Prostate gland (tissue), 2 donors: ENCODE results near the gene PRPF4. TPM values are rescaled to one million over a fixed set of nuclear protein-coding genes. Genes with fewer than 3 reads are reported as not detected.

ENCODE experiments used
- DNase-seq: peaks from one replicate; pipeline ENCODE4 v3.0.0-alpha.2; 2019; ENCODE audit warnings: low spot score
- H3K27ac ChIP-seq, 2 donors: fragments of 200-600 bp; sonication (generic); 2 replicates each; pipeline ENCODE4 v1.5.1; 2017 to 2019
- H3K27me3 ChIP-seq: fragments of 200-600 bp; sonication (generic); replicated peaks from 2 replicates; pipeline ENCODE4 v1.5.1; 2019; ENCODE audit not compliant: insufficient read depth
- H3K36me3 ChIP-seq, 2 donors: fragments of 200-600 bp; sonication (generic); 1 replicate in 1 of 2; 2 replicates in 1 of 2; pipeline versions ENCODE4 v1.5.1 to v1.8.1; 2017 to 2019
- H3K4me1 ChIP-seq: fragments of 200-600 bp; sonication (generic); replicated peaks from 2 replicates; pipeline ENCODE4 v1.5.1; 2019
- H3K4me3 ChIP-seq, 2 donors: fragments of 200-600 bp; sonication (generic); 2 replicates each; pipeline ENCODE4 v1.5.1; 2017 to 2019
- H3K9me3 ChIP-seq: fragments of 200-600 bp; sonication (generic); 2 replicates; pipeline ENCODE4 v1.5.1; 2017
- POLR2A ChIP-seq: fragments of 450-650 bp; IDR thresholded peaks from one replicate; pipeline ENCODE4 v1.6.1; 2016; ENCODE audit warnings: antibody characterized with exemption, mild to moderate bottlenecking
- POLR2AphosphoS5 ChIP-seq: sonication (generic); formaldehyde crosslinking; IDR thresholded peaks from one replicate; pipeline ENCODE4 v1.6.1; 2017; ENCODE audit warnings: antibody characterized with exemption
- WGBS: methylation state at CpG from one replicate; pipeline ENCODE4 v1.1.5; 2018; 5-methylcytosine and 5-hydroxymethylcytosine counted together
- intact Hi-C: fragments of 100-400 bp; cut with DNase I; formaldehyde crosslinking; loops from one replicate; pipeline ENCODE4 v1.14.2; 2022
- total RNA-seq, 2 donors: library from RNA; depleted of rRNA; stranded (reverse); fragments of >200 nt; gene quantifications; one replicate each; pipeline ENCODE4 v1.1.0, GENCODE V29; 2016
- TF ChIP-seq, protein P1 (sequence below), 4 experiments: fragments of 200-600 bp in 2 of 4; fragments of 450-650 bp in 2 of 4; sonication (generic) in 2 of 4; IDR thresholded peaks; 1 replicate in 3 of 4; 2 replicates in 1 of 4; pipeline ENCODE4 v1.5.1; 2016 to 2019; ENCODE audit warnings: antibody characterized with exemption in 4 of 4, mild to moderate bottlenecking in 2 of 4, moderate library complexity in 2 of 4

PRPF4 gene
- total RNA-seq, 2 donors from 2014 or later = 25.0 to 27.1 TPM

DNA sequence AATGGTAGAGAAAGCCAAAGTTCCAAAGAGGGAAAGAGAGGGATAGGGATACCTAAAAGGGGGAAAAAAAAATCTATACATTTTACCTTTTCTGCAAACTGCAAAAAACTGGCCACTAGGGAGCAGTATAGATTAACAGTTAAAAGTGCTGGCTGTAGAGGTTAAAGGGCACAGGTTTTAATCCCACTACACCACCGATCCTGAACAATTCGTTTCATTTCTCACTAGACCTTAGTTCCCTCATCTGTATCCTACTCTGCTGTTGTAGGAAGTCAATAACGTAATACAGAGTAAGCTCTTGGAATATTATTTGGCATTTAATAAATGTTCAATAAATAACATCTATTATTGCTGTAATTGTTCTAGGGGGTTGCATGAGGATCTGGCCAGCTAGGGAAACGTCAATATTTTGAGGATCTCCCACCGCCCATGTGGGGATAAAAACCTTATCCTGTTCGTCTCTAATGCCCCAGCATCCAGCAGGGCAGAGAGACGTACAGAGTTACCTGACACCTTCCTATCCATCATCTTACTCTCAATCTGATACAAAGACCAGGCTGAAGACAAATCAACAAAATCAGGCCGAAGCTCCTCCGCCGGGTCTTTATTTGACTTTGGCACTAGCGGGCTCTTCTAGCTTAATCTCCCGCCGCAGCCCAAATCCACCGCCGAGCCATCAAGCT lies 843 bp upstream of the PRPF4 start:
- H3K36me3 ChIP-seq = peaks cover 0 to 4% of the 10 kb centered on the region in 2 donors
- intact Hi-C loops = loop anchor here (5.0 to 10.0 kb wide), 4 partner anchors 52 to 383 kb away; partner anchors contain the start of genes ALAD, FKBP15 and SLC31A1
- H3K27ac ChIP-seq = peak overlapping the region; percentile 85 to 95
- H3K4me3 ChIP-seq = peak overlapping the region; percentile 51 to 56
- H3K27me3 ChIP-seq = no peaks in the 10 kb centered on the region
- peak; percentile 30 for DNase-seq
- TF ChIP-seq POLR2AphosphoS5 (no peak), POLR2A (no peak)
- TF ChIP-seq, protein P1, sequence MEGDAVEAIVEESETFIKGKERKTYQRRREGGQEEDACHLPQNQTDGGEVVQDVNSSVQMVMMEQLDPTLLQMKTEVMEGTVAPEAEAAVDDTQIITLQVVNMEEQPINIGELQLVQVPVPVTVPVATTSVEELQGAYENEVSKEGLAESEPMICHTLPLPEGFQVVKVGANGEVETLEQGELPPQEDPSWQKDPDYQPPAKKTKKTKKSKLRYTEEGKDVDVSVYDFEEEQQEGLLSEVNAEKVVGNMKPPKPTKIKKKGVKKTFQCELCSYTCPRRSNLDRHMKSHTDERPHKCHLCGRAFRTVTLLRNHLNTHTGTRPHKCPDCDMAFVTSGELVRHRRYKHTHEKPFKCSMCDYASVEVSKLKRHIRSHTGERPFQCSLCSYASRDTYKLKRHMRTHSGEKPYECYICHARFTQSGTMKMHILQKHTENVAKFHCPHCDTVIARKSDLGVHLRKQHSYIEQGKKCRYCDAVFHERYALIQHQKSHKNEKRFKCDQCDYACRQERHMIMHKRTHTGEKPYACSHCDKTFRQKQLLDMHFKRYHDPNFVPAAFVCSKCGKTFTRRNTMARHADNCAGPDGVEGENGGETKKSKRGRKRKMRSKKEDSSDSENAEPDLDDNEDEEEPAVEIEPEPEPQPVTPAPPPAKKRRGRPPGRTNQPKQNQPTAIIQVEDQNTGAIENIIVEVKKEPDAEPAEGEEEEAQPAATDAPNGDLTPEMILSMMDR (IDR thresholded peaks at IDR 0.05) = peak; percentile 32 to 79 (median 74)
- under 1% methylated on average over 15 of the region's 15 CpGs for WGBS
- no peaks in the 10 kb centered on the region for H3K4me1 ChIP-seq
- no peaks in the 10 kb centered on the region for H3K9me3 ChIP-seq

DNA sequence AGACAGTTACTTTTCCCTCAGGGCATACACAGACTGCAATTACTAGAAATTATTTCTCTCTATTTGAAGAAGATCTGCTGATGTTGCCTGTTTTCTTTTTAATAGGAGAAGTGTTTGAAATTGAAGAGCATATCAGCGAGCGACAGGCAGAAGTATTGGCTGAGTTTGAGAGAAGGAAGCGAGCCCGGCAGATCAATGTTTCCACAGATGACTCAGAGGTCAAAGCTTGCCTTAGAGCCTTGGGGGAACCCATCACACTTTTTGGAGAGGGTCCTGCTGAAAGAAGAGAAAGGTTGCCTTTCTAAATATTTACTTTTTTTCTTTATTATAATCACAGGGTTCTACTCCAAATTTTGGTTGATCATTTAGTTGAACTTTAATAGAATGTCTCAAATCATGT lies 3.4 kb downstream of the PRPF4 start:
- H3K27ac ChIP-seq = no peak overlapping the region
- H3K36me3 ChIP-seq = peaks cover 0 to 9% of the 10 kb centered on the region in 2 donors
- no peaks in the 10 kb centered on the region for H3K27me3 ChIP-seq
- no peak for DNase-seq
- TF ChIP-seq POLR2AphosphoS5 = no peak
- TF ChIP-seq, protein P1 (IDR thresholded peaks at IDR 0.05) = no peak
- H3K9me3 ChIP-seq = no peaks in the 10 kb centered on the region
- 61% methylated on average over 4 of the region's 4 CpGs for WGBS
- H3K4me3 ChIP-seq = no peak overlapping the region
- intact Hi-C loops = loop anchor here (10.0 kb wide), 2 partner anchors 126 to 306 kb away; partner anchors contain the start of gene ALAD
- H3K4me1 ChIP-seq = no peaks in the 10 kb centered on the region

DNA sequence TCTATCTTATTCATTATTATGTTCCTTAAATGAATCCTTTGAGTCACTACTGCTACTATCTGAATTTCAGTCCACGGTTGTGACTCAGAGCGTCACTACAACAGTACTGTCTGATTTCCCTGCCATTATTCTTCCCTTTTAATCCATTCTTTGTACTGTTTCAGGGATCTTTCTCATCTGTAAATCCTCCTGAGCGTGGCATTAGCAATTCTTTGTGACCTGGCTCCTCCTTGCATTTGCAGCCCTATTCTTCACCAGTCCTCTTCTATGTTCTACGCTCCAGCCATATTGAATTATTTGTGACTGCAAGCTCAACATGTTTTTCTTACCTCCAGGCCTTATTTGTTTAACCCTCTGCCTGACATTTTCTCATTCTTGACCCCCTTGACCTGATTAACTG lies 5.9 kb downstream of the PRPF4 start:
- Histone ChIP-seq H3K4me1 (no peaks in the 10 kb centered on the region), H3K4me3 (no peak overlapping the region), H3K9me3 (no peaks in the 10 kb centered on the region), H3K27me3 (no peaks in the 10 kb centered on the region), H3K27ac (no peak overlapping the region), H3K36me3 (peaks cover 0 to 9% of the 10 kb centered on the region in 2 donors)
- DNase-seq = no peak
- WGBS = 95% methylated on average over 4 of the region's 4 CpGs
- intact Hi-C loops = no loop called here
- TF ChIP-seq, protein P1 (IDR thresholded peaks at IDR 0.05) = no peak
- TF ChIP-seq POLR2A (no peak), POLR2AphosphoS5 (no peak)

DNA sequence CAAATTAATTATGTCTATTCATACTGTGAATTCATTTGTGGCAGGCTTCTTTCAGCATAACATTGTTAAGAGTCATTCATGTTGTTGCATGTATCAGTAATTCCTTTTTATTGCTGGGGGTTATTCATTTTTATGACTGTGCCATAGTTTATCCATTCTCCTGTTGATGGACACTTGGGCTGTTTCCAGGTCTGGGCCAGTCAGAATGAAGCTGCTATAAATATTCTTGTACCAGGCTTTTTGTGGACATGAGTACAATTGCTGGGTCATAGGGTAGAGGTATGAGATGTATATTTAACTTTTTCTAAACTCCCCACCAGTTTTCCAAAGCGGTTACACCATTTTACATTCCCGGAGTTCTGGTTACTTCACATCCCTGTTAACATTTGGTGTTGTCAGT lies 13.6 kb downstream of the PRPF4 start:
- no peak for DNase-seq
- TF ChIP-seq, protein P1 (IDR thresholded peaks at IDR 0.05) = no peak
- no peak for TF ChIP-seq POLR2A
- no peak for TF ChIP-seq POLR2AphosphoS5
- Histone ChIP-seq H3K36me3 (peaks cover 7 to 8% of the 10 kb centered on the region in 2 donors), H3K9me3 (no peaks in the 10 kb centered on the region), H3K4me3 (no peak overlapping the region), H3K27me3 (no peaks in the 10 kb centered on the region), H3K27ac (no peak overlapping the region), H3K4me1 (peaks cover 4% of the 10 kb centered on the region)
- 96% methylated on average over 2 of the region's 2 CpGs for WGBS
- intact Hi-C loops = no loop called here

DNA sequence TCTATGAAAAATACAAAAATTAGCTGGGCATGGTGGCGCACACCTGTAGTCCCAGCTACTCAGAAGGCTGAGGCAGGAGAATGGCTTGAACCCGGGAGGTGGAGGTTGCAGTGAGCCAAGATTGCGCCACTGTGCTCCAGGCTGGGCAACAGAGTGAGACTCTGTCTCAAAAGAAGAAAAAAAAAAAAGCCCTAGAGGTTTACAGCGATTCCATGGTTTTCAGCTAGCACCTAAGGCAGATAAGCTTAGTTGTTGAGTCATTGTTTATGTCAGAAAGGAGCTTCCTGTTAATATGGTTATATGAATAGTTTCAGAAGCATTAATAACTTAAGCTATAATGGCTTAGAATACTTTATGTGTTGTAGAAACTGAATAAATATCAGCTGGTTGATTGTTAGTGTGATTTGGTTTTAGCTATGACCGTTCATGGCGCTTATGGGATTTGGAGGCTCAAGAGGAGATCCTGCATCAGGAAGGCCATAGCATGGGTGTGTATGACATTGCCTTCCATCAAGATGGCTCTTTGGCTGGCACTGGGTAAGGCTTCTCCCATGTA lies 14.7 kb downstream of the PRPF4 start:
- Histone ChIP-seq H3K9me3 (no peaks in the 10 kb centered on the region), H3K36me3 (peaks cover 7 to 8% of the 10 kb centered on the region in 2 donors), H3K27ac (no peak overlapping the region), H3K27me3 (no peaks in the 10 kb centered on the region), H3K4me1 (peaks cover 4% of the 10 kb centered on the region), H3K4me3 (no peak overlapping the region)
- DNase-seq = no peak
- intact Hi-C loops = no loop called here
- no peak for TF ChIP-seq POLR2AphosphoS5
- no peak for TF ChIP-seq POLR2A
- TF ChIP-seq, protein P1 (IDR thresholded peaks at IDR 0.05) = no peak
- 97% methylated on average over 6 of the region's 6 CpGs for WGBS
